ENCODE data around the gene MSI2.

DNA sequence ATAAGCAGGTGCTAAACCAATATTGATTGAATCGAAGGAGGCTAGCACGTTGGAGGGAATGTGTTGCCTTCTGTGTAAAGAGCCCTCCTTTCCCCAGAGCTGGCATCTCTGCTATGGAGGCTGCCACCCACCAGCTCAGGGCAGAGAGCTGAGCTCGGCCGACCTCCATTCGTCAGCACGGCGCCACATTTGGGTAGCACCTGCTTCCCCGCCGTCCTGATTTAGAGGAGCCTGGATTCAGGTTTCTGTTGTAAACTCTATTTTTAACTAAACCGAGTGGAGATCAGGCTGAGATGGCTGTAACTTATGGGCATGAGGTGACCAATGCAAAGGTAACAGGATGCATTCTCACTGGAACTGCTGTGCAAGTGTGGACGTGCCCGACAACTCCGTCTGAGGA is 316.3 kb downstream of the MSI2 start:
- TF ChIP-seq, protein P1, sequence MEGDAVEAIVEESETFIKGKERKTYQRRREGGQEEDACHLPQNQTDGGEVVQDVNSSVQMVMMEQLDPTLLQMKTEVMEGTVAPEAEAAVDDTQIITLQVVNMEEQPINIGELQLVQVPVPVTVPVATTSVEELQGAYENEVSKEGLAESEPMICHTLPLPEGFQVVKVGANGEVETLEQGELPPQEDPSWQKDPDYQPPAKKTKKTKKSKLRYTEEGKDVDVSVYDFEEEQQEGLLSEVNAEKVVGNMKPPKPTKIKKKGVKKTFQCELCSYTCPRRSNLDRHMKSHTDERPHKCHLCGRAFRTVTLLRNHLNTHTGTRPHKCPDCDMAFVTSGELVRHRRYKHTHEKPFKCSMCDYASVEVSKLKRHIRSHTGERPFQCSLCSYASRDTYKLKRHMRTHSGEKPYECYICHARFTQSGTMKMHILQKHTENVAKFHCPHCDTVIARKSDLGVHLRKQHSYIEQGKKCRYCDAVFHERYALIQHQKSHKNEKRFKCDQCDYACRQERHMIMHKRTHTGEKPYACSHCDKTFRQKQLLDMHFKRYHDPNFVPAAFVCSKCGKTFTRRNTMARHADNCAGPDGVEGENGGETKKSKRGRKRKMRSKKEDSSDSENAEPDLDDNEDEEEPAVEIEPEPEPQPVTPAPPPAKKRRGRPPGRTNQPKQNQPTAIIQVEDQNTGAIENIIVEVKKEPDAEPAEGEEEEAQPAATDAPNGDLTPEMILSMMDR (IDR thresholded peaks at IDR 0.05; ENCODE audit: low read depth, low read length, poor library complexity, severe bottlenecking): no peak
- TF ChIP-seq EZH2phosphoT487 (IDR thresholded peaks at IDR 0.05; ENCODE audit: borderline replicate concordance, low read length): no peak

All from DOHH2 (cell line).